Measurements from ENCODE around the gene SLC25A21. TPM values are rescaled to one million over a fixed set of nuclear protein-coding genes. Genes with fewer than 3 reads are reported as not detected.

The SLC25A21 gene
- total RNA-seq, 1 donor from 2014 or later: 0.81 TPM

DNA sequence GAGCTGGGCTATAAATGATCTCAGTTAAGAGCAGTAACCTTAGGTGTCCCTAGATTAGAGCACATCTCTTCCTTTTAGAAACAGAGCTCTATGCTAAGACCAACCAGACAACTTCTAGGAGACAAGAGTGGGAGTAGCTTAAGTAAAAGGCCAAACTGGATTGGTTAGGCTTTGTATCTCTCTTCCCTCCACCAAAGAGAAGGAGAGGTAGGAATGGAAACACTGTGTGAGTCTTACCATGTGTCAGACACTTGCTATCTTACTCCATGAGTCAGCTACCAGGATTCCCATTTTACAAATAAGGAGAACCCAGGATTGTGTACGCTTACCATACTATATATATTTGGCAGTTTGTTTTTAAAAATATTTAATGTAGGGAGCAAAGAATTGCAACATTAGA, 387.9 kb downstream of the SLC25A21 start:
- no peak overlapping the region for H3K4me3 ChIP-seq (ENCODE audit: low read depth, low read length)
- TF ChIP-seq, protein P1, sequence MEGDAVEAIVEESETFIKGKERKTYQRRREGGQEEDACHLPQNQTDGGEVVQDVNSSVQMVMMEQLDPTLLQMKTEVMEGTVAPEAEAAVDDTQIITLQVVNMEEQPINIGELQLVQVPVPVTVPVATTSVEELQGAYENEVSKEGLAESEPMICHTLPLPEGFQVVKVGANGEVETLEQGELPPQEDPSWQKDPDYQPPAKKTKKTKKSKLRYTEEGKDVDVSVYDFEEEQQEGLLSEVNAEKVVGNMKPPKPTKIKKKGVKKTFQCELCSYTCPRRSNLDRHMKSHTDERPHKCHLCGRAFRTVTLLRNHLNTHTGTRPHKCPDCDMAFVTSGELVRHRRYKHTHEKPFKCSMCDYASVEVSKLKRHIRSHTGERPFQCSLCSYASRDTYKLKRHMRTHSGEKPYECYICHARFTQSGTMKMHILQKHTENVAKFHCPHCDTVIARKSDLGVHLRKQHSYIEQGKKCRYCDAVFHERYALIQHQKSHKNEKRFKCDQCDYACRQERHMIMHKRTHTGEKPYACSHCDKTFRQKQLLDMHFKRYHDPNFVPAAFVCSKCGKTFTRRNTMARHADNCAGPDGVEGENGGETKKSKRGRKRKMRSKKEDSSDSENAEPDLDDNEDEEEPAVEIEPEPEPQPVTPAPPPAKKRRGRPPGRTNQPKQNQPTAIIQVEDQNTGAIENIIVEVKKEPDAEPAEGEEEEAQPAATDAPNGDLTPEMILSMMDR (conservative IDR thresholded peaks at IDR 0.05; ENCODE audit: low read depth, low read length): no peak
- DNase-seq (ENCODE audit: low read depth): no peak

DNA sequence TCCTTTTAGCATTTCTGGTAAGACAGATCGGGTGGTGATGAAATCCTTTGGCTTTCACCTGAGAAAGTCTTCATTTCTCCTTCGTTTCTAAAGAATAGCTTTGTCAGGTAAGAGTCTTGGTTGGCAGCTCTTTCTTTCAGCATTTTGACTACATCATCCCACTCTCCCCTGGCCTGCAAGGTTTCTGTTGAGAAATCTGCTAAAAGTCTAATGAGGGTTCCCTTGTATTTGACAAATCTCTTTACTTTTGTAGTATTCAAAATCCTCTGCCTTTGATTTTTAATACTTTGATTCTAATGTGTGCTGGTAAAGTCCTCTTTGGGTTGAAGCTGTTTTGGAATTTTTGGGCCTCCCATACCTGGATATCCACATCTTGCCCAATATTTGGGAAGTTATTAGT, 390.5 kb downstream of the SLC25A21 start:
- DNase-seq (ENCODE audit: low read depth): no peak
- TF ChIP-seq, protein P1 (conservative IDR thresholded peaks at IDR 0.05; ENCODE audit: low read depth, low read length): no peak
- no peak overlapping the region for H3K4me3 ChIP-seq (ENCODE audit: low read depth, low read length)

DNA sequence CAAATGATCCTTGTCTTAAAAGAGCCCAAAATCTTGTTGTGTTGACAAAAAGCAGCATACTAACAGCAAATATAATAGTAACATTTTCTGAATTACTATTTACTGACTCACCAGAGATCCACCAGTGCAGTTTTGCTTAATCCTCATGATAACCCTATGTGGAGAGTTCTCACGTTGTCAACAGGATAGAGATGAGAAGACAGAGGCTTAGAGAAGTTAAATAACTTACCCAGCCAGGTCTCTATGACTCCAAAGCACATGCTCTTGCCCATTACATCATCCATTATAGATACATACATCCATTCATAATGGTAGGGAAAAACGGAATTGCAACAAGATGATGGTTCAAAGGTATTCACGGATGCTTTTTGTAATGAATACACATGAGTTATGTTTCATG, 398.8 kb downstream of the SLC25A21 start:
- no peak for DNase-seq (ENCODE audit: low read depth)
- no peak overlapping the region for H3K4me3 ChIP-seq (ENCODE audit: low read depth, low read length)
- TF ChIP-seq, protein P1 (conservative IDR thresholded peaks at IDR 0.05; ENCODE audit: low read depth, low read length): no peak

DNA sequence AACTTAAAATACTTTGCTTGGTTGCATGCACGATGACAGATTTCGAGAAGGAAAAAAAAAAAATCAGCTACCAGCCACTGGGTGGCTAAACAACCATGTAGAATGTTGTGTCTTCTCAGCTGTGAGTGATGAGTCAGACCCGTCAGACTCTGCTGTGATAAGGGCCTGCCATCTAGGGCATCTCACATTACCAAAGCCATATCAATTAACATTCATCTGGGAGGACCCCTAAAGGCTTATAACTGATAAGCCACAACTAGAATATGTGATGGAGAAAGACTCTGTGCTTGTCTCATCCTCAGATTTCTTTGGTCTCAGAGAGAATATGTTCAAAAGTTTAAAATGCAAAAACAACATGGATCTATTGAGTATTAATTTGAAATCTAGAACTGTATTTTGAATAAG, 399.3 kb downstream of the SLC25A21 start:
- TF ChIP-seq, protein P1 (conservative IDR thresholded peaks at IDR 0.05; ENCODE audit: low read depth, low read length): peak; percentile 44
- H3K4me3 ChIP-seq (ENCODE audit: low read depth, low read length): no peak overlapping the region
- no peak for DNase-seq (ENCODE audit: low read depth)

DNA sequence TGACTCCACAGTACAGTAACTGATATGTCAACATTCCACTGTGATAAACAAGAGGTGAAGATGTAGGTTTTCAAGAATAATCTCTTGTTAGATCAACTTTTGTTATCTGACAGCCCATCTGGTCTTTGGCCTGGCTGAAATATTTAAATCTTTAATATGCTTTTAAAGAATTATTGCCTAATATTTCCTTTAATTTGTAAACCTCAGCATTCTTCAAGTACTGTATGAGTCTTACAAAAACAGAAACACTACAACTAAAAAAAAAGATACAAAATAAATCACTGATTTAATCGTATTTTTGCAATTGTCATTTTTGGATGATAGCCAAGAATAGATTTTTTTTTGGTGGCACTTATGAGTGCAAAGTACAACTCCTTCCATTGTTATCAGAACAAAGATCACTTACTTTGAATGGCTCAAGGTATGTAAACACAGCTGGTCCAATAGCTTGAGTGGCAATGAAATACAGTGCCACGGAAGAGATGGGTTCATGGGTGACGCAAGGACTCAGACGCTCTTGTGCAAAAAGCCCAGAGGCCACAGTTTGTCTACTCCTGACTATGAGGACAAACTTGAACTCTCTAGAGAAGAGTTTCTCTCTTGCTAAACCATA, 401.3 kb downstream of the SLC25A21 start:
- H3K4me3 ChIP-seq (ENCODE audit: low read depth, low read length): no peak overlapping the region
- TF ChIP-seq, protein P1 (conservative IDR thresholded peaks at IDR 0.05; ENCODE audit: low read depth, low read length): no peak
- no peak for DNase-seq (ENCODE audit: low read depth)

DNA sequence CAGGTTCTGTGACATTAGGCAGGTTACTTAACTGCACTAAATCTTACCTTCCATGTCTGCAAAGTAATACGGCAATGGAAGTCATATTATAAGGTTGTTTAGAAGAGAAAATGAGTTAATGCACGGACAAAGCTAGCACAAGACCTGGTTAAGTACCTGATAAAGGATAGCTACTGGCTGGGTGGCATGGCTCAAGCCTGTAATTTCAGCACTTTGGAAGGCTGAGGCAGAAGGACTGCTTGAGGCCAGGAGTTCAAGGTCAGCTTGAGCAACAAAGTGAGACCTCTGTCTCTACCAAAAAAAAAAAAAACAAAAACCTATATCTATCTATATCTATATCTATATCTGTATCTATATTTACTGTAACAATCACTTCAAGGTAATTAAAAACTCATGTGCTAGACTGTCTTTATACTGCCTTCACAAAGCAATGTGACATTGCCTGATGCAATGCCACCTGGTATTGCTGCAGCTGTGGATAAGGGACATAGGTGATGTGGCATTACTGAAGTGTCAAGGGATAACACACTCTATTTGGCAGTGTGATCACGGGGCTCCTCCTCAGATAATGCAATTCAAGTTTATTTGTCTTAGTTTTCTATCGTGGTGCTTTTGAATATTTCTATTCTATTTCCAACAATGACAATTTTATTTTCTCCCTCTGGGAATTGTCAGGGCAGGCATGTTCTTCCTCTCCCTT, 403.6 kb downstream of the SLC25A21 start:
- no peak for DNase-seq (ENCODE audit: low read depth)
- no peak overlapping the region for H3K4me3 ChIP-seq (ENCODE audit: low read depth, low read length)
- TF ChIP-seq, protein P1 (conservative IDR thresholded peaks at IDR 0.05; ENCODE audit: low read depth, low read length): no peak

Measured in epithelial cell of proximal tubule (primary cell).